Omental fat pad (tissue), 4 donors: Measurements from ENCODE around the gene AKR1C8. TPM values are rescaled to one million over a fixed set of nuclear protein-coding genes. Genes with fewer than 3 reads are reported as not detected.
"Not testable (repeated sequence)": the region's sequence is repeated elsewhere in the genome, so short reads cannot be mapped to it uniquely, and the experiment has no call there.

Experiments used
- ATAC-seq: fragments of 150-250 bp; one replicate; pipeline ENCODE4 v1.9.1; 2016; ENCODE audit warnings: mild to moderate bottlenecking, moderate library complexity; ENCODE audit not compliant: low FRiP score
- DNase-seq: peaks from one replicate; pipeline ENCODE4 v3.0.0-alpha.2; 2019; ENCODE audit warnings: low spot score
- total RNA-seq, 4 donors: library from RNA; depleted of rRNA; stranded (reverse); fragments of >200 nt; gene quantifications; one replicate each; pipeline ENCODE4 v1.1.0, GENCODE V29; 2016
- TF ChIP-seq, protein P1 (sequence below), 3 donors: fragments of 450-650 bp; IDR thresholded peaks; one replicate each; pipeline ENCODE4 v1.5.1; 2016 to 2017; ENCODE audit warnings: antibody characterized with exemption in 3 of 3, mild to moderate bottlenecking in 3 of 3, moderate library complexity in 2 of 3

The AKR1C8 gene
- total RNA-seq = 1 to 10 TPM in 1 of 4 donors, not detected in 3; 1.5 TPM

DNA sequence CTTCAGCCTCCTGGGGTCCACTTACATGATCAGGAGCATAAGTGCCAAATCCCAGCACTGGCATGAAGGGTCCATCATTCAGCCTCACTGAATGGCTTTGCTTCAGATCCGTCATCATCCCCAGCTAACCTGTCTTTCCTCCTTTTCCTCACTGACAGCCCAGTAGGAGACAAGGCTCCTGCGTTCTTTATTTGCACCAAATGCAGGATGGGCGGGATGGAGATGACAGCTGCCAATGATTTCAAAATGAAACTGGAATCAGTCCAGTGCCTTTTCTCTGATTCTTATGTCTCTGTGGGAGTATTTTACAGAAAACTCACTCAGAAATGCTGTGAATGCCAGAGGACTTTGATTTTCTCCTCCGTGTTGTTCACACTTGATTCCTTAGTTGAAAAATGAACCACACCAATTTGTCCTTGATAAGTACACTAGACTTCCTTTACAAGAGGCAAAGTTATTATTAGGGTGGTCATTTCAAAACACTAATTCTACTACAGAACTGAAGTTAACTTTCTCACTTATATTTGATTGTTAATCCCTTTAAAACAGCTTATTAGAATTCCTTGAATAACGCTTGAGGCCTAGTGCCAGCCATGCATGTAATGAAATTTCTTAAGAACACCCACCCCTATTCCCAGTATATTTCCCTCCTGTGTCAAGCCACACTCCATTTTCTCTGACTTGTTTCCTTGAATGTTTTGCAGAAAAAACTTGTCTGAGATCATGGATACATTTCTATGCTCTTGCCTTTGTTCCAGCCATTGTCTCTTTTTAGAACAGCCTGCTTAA, at the start of gene AKR1C8:
Gene AKR1C8 (minus strand): TSS at position 164 of the 789 bp plus-strand sequence. CDS start 46 bp downstream, at position 118.
- ATAC-seq (no peak), DNase-seq (no peak)

DNA sequence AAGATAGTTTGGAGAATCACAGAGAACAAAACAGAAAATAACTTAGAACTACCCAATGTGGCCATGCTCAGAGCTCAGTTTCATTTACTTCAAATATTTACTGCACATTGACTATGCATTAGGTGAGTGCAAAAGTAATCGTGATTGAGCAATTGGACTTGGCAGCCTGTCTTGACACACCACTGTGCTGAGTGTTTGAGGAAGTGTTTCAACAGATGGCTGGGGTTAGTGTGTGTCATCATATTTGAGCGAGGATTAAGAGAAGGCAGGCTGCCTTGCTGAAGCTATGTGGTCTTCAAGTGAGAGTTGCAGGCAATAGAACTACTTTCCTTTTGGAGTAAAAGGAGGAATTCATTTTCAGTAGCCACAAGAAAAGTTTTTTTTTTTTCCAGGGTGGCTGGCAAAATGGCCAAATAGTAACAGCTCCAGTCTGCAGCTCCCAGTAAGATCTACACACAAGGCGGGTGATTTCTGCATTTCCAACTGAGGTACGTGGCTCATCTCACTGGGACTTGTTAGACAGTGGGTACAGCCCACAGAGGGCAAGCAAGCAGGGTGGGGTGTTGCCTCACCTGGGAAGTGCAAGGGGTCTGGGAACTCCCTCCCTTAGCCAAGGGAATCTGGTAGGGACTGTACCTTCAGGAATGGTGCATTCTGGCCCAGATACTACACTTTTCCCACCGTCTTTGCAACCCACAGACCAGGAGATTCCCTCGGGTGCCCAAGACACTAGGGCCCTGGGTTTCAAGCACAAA, 49.3 kb upstream of the AKR1C8 start:
- no peak for ATAC-seq
- DNase-seq = no peak
- TF ChIP-seq, protein P1, sequence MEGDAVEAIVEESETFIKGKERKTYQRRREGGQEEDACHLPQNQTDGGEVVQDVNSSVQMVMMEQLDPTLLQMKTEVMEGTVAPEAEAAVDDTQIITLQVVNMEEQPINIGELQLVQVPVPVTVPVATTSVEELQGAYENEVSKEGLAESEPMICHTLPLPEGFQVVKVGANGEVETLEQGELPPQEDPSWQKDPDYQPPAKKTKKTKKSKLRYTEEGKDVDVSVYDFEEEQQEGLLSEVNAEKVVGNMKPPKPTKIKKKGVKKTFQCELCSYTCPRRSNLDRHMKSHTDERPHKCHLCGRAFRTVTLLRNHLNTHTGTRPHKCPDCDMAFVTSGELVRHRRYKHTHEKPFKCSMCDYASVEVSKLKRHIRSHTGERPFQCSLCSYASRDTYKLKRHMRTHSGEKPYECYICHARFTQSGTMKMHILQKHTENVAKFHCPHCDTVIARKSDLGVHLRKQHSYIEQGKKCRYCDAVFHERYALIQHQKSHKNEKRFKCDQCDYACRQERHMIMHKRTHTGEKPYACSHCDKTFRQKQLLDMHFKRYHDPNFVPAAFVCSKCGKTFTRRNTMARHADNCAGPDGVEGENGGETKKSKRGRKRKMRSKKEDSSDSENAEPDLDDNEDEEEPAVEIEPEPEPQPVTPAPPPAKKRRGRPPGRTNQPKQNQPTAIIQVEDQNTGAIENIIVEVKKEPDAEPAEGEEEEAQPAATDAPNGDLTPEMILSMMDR (IDR thresholded peaks at IDR 0.05) = no peak

More for the DNA sequence above, at the start of gene AKR1C8:
- TF ChIP-seq, protein P1 (IDR thresholded peaks at IDR 0.05) = no peak

- ATAC-seq (no peak), DNase-seq (no peak)
- TF ChIP-seq, protein P1 (IDR thresholded peaks at IDR 0.05) = no peak
Measured at GRCh38 chr10:5233324-5233723, 48.4 kb upstream of the AKR1C8 start.

GRCh38 chr10:5229019-5229418, 44.1 kb upstream of the AKR1C8 start:
- no peak for ATAC-seq
- no peak for DNase-seq
- TF ChIP-seq, protein P1 (IDR thresholded peaks at IDR 0.05) = no peak

DNA sequence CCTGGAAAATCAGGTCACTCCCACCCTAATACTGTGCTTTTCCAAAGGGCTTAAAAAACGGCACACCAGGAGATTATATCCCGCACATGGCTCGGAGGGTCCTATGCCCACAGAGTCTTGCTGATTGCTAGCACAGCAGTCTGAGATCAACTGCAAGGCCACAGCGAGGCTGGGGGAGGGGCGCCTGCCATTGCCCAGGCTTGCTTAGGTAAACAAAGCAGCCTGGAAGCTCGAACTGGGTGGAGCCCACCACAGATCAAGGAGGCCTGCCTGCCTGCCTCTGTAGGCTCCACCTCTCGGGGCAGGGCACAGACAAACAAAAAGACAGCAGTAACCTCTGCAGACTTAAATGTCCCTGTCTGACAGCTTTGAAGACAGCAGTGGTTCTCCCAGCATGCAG, 38.0 kb upstream of the AKR1C8 start:
- ATAC-seq, DNase-seq: not testable (repeated sequence)

GRCh38 chr10:5219262-5219661, 34.3 kb upstream of the AKR1C8 start:
- no peak for DNase-seq
- TF ChIP-seq, protein P1 (IDR thresholded peaks at IDR 0.05) = no peak
- no peak for ATAC-seq

GRCh38 chr10:5216801-5217200, 31.9 kb upstream of the AKR1C8 start:
- TF ChIP-seq, protein P1 (IDR thresholded peaks at IDR 0.05) = no peak
- no peak for DNase-seq
- no peak for ATAC-seq
